Activated CD4-positive, alpha-beta T cell treated with anti-CD3 and anti-CD28 coated beads, Interleukin-10, Interleukin-2, amounts not matched to agents 100 ng/mL and 50 ng/mL, durations not matched to agents 16 hours and 8 hours (primary cell): ENCODE results near the gene GPR162.
A peak's percentile ranks its signal among the peaks of the same experiment; 100 is the strongest.
"Not testable (repeated sequence)": the region's sequence is repeated elsewhere in the genome, so short reads cannot be mapped to it uniquely, and the experiment has no call there.

Experiments used
- DNase-seq: peaks from one replicate; pipeline ENCODE4 v3.0.0-alpha.2; 2020

The GPR162 gene

DNA sequence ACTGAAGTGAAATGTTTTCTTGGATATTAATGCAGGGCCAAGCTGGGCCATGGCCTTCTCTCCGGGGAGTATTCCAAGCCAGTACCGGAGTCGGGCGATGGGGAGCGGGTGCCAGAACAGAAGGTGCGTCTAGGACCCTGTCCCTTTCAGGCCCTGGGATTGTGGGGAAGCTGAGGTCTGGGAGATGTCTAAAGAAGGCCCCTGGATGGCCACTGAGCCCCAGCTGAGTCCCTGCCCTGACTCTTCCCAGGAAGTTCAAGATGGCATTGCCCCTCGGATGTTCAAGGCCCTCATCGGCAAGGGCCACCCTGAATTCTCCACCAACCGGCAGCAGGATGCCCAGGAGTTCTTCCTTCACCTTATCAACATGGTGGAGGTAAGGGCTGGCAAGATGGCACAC lies 38.5 kb downstream of the GPR162 start:
- DNase-seq: no peak

DNA sequence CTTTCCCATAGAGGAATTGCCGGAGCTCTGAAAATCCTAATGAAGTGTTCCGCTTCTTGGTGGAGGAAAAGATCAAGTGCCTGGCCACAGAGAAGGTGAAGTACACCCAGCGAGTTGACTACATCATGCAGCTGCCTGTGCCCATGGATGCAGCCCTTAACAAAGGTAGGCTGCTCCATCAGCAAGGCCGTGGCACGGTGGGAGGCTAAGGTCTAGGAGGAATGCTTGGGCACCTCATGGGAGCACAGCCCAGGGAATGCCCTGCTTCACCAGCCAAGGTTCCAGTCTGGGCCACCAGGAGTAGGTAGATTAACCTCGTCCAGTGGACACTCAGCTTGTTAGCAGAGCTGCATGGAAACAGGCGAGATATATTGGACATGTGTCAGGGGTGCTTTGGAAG lies 39.3 kb downstream of the GPR162 start:
- no peak for DNase-seq

DNA sequence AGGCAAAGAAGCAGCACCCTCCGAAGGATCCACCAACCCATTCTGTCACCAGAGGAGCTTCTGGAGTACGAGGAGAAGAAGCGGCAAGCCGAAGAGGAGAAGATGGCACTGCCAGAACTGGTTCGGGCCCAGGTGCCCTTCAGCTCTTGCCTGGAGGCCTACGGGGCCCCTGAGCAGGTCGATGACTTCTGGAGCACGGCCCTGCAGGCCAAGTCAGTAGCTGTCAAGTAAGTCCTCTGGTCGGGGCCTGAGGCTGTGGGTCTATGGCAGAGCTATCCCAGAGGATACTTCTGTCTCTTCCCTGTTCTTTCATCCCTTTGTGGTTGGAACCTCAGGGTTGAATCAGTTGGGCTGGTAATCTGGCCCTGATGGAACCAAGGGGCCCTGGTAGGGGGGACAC lies 39.8 kb downstream of the GPR162 start:
- no peak for DNase-seq

GRCh38 chr12:6863033-6863432 lies 41.4 kb downstream of the GPR162 start:
- DNase-seq: no peak

- no peak for DNase-seq
These were observed 42.1 kb downstream of the GPR162 start for GRCh38 chr12:6863586-6864321.

DNA sequence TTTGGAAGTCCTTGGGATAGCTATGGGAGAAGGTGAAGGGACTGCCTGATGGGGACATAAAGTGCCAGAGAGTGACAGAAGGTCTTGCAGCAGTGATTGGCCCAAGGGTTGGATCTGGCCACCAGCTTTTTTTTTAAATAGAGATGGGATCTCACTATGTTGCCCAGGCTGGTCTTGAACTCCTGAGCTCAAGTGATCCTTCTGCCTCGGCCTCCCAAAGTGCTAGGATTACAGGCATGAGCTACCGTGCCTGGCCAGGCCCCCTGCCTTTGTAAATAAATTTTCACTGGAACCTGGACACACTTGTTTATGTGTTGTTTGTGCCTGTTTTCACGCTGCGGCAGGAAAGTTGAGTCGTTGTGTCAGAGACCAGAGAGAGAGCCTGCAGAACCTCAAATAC lies 43.7 kb downstream of the GPR162 start:
- not testable (repeated sequence) for DNase-seq

- no peak for DNase-seq
These were observed 44.7 kb downstream of the GPR162 start for GRCh38 chr12:6866163-6866919.

DNA sequence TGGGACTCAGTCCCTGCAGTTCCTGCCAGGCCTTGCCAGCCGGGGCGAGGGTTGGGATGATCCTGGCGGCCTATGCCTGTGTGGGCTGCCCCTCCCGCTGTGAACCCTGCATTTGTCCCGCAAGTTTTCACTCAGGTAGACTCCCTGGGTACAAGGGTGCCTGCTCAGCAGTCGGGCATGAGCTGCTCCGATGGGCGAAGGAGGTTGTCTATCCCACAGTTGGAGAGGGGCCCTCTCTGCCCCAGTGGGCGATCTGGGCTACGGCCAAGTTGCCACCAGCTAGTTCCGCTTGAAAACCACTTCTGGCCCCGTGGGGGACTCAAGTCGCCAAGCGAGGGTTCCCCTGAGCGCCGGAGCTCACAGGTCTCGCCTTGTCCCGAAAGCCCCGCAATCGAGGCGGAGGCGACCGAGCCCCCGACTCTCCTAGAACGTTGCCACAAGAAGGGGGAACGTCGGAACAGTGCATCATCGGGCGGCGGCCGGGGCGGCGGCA lies 45.3 kb downstream of the GPR162 start:
- DNase-seq: no peak

DNA sequence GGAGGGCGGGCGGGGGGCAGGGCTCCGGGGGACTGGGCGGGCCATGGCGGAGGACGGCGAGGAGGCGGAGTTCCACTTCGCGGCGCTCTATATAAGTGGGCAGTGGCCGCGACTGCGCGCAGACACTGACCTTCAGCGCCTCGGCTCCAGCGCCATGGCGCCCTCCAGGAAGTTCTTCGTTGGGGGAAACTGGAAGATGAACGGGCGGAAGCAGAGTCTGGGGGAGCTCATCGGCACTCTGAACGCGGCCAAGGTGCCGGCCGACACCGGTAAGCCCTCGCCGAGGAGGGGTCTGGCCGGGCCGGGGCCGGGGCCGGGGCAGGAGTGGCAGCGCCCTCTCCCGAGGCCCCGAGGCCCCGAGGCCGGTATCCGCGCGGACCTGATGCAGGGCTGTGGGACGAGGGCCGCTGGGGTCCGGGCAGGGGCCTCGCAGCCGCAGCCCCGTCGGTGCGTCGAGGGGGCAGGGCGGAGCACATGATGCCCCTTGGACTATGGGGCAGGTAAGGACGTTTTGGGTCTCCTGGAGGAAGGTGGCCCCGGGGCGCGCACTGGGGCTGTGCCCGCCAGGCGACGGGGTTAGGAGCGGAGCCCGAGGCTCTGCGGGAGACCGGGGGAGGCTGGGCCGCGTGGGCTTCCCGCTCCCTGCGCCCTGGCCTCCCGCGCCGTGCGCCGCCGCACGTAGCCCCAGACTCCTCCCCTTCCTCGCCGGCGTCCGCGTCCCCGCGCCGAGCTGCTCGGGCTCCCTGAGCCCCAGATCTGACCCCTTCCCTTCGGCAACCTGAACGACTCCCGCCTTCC lies 46.0 kb downstream of the GPR162 start, which contains the start of gene TPI1:
Gene TPI1, plus strand, starts transcription at position 119 of the 798 bp plus-strand sequence. Its CDS starts 36 bp downstream, at position 155.
- DNase-seq: peak; percentile 90

GRCh38 chr12:6868211-6869048 lies 46.8 kb downstream of the GPR162 start:
- peak; percentile 35 for DNase-seq

- peak; percentile 87 for DNase-seq
These were observed 47.7 kb downstream of the GPR162 start for GRCh38 chr12:6869049-6870021.

- not testable (repeated sequence) for DNase-seq
These were observed 48.7 kb downstream of the GPR162 start for GRCh38 chr12:6870304-6870703.

DNA sequence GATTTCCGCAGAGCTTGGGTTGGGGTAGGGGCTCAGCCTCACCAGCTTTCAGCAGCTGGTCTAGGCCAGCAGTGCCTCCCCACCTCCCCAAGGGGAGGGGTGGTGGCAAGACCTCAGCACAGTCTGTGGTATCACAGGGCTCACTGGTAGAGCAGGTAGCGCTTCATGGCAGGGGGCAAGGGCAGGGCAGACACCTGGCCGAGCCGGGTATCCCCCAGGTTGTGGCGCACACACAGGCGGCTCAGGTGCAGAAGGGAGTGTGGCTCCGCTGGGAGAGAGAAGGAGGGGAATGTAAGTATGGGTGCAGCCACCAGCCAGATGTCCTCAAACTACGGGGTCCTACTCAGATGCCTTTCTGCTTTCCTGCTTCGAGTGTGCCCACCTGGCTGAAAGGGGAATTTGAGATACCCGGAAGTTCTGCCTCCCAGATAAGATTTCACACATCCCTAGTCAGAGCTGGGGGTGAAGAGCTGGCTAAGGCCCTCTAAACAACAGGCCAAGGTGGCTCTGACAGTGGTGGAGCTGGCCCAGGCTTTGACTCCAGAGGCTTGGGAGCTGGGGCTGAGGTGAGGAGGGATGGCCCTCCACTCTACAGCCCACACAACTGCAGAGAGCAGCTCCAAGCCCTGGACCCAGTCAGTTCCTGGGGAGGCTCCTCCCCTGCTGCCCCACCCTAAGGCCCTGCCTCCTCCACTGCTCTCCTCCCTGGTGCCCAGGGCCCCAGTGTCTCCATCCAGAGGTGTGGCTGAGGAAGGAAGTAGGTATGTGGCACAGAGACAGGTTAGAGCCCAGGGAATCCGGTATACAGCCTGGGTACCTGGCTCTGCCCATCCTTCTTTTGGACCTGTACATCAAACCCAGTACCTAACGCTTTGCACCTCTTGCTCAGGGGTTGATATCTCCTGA lies 49.7 kb downstream of the GPR162 start:
- peak; percentile 73 for DNase-seq

DNA sequence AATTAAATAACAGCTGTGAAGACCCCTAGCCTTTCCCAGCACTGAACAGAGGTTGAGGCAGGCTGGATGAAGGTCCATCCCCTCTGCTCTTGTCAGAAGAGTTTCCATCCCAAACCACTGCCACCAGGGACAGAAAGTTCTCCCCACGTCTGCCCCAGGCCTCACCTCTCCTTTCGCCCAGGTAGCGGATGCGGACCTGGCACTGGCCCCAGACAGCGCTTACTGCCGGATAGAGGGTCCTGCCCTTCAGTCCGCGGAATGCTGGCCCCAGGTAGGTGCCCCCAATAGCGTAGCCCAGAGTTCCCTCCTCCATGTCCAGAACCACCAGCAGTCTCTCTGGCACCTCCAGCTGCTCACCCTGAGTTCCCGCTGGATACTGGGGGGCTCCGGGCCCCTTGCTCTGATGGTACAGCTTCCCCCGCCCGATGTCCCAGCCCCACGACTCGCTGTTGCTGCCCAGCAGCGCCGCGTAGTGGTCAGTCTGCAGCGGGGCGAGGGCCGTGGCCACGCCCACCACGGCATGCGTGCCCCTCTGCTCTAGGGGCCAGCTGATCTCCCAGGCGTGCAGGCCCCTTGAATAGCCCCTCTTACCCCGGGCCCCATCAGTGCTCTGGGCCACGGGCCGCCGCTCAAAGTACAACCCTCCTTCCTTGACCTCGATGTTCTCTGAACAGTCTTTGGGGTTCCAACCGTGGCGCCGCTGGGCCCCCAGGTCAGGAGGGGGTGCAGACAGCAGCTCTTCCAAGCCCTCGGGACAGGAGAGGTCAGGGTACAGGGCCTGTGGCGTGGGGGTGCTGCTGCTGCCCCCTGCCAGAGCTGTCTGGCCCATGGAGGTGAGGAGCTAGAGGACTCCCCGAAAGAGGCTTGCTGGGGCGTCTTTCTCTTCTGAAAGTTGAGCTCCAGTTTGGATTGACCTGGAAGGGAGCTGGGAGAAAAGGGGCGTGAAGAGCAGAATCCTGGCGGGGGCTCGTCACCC lies 50.7 kb downstream of the GPR162 start:
- peak; percentile 90 for DNase-seq

- peak; percentile 99 for DNase-seq
These were observed 51.7 kb downstream of the GPR162 start, which contains the start of gene SPSB2 for GRCh38 chr12:6873094-6874014. SPSB2 (minus strand) TSS chr12:6873303; CDS start chr12:6872901, 402 bp downstream.

GRCh38 chr12:6874015-6874368 lies 52.4 kb downstream of the GPR162 start:
- DNase-seq: not testable (repeated sequence)
